Retinal pigment epithelial cell (primary cell): ENCODE measurements around the gene SPG21.

Source experiments
- DNase-seq: peaks from one replicate; pipeline ENCODE4 v3.0.0-alpha.2; 2010; ENCODE audit warnings: low read depth
- H3K4me3 ChIP-seq: 2 replicates; pipeline ENCODE4 v1.5.1; 2011; ENCODE audit warnings: mild to moderate bottlenecking, low read length, control low read depth, moderate library complexity
- CTCF ChIP-seq: conservative IDR thresholded peaks from 2 replicates; pipeline ENCODE4 v1.5.1; 2011; ENCODE audit warnings: low read depth, low read length, control low read depth, inconsistent platforms

Gene SPG21

GRCh38 chr15:64919721-64920120 lies 70.0 kb downstream of the SPG21 start:
- no peak overlapping the region for H3K4me3 ChIP-seq
- TF ChIP-seq CTCF: no peak
- no peak for DNase-seq

GRCh38 chr15:64917211-64917610 lies 72.5 kb downstream of the SPG21 start:
- no peak for TF ChIP-seq CTCF
- no peak overlapping the region for H3K4me3 ChIP-seq
- no peak for DNase-seq

GRCh38 chr15:64916365-64916764 lies 73.3 kb downstream of the SPG21 start:
- no peak for DNase-seq
- H3K4me3 ChIP-seq: no peak overlapping the region
- no peak for TF ChIP-seq CTCF

GRCh38 chr15:64915518-64916227 lies 74.0 kb downstream of the SPG21 start:
- H3K4me3 ChIP-seq: no peak overlapping the region
- DNase-seq: no peak
- TF ChIP-seq CTCF: no peak
